ENCODE data around the gene PTPN6.

The PTPN6 gene

GRCh38 chr12:6937481-6938352 lies 13.4 kb upstream of the PTPN6 start:
- intact Hi-C loops (cut with DNase I): no loop called here
- DNase-seq: peak; percentile 88 to 98 (median 94)

- intact Hi-C loops (cut with DNase I): no loop called here
- no peak for DNase-seq
These were observed 12.6 kb upstream of the PTPN6 start for GRCh38 chr12:6938353-6939190.

GRCh38 chr12:6939191-6939540 lies 12.0 kb upstream of the PTPN6 start:
- no peak for DNase-seq
- intact Hi-C loops (cut with DNase I): no loop called here

GRCh38 chr12:6941267-6941666 lies 9.9 kb upstream of the PTPN6 start:
- no peak for DNase-seq
- intact Hi-C loops (cut with DNase I): no loop called here

DNA sequence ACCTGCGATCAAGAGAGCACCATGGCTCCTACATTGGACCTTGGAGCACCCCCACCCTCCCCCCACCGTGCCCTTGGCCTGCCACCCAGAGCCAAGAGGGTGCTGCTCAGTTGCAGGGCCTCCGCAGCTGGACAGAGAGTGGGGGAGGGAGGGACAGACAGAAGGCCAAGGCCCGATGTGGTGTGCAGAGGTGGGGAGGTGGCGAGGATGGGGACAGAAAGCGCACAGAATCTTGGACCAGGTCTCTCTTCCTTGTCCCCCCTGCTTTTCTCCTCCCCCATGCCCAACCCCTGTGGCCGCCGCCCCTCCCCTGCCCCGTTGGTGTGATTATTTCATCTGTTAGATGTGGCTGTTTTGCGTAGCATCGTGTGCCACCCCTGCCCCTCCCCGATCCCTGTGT lies 9.4 kb upstream of the PTPN6 start:
- intact Hi-C loops (cut with DNase I): no loop called here
- DNase-seq: no peak

DNA sequence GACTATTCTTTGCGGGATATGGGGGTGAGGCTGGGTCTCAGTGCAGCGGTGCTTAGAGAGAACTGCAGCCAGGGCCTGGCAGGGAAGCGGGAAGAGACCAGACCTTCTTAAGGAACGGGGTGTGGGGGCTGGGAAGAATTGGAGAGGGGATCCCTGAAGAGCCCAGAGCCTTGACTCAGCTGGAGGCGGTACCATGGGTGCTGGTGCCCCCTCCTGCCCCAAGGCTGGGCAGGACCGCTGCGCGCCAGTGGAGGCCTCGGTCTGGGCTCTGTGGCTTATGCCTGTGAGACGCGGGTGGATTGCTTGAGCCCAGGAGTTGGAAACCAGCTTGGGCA lies 8.9 kb upstream of the PTPN6 start:
- intact Hi-C loops (cut with DNase I): no loop called here
- no peak for DNase-seq

DNA sequence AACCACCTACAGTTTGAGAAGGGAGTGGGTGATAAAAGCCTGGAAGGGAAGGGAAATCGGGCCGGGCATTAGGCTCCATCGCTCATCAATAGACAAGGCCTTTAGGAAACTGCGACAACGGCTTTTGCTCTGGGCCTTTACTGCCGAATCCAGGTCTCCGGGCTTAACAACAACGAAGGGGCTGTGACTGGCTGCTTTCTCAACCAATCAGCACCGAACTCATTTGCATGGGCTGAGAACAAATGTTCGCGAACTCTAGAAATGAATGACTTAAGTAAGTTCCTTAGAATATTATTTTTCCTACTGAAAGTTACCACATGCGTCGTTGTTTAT lies 7.8 kb upstream of the PTPN6 start:
- DNase-seq: peak; percentile 72 to 98 (median 92)
- intact Hi-C loops (cut with DNase I): no loop called here

- DNase-seq: peak; percentile 48 to 86 (median 73)
- intact Hi-C loops (cut with DNase I): loop anchor here (2.0 kb wide), 1 partner anchor 27 kb away; the partner anchor contains the start of genes EMG1 and PHB2
These were observed 7.3 kb upstream of the PTPN6 start, which contains the start of the genes C12orf57 and RNU7-1 for GRCh38 chr12:6943722-6944380. Gene C12orf57, plus strand, starts transcription at chr12:6944022. Its CDS starts 100 bp downstream, at chr12:6944122. Gene RNU7-1, plus strand, starts transcription at chr12:6943816.

GRCh38 chr12:6944381-6945186 lies 6.6 kb upstream of the PTPN6 start:
- peak; percentile 88 to 98 (median 94) for DNase-seq
- intact Hi-C loops (cut with DNase I): loop anchor here (2.0 to 5.0 kb wide), 2 partner anchors 26 to 168 kb away; partner anchors contain the start of genes EMG1 and PHB2

- no peak for DNase-seq
- intact Hi-C loops (cut with DNase I): loop anchor here (2.0 to 5.0 kb wide), 2 partner anchors 25 to 167 kb away; partner anchors contain the start of genes EMG1 and PHB2
These were observed 5.5 kb upstream of the PTPN6 start for GRCh38 chr12:6945613-6946012.

GRCh38 chr12:6946033-6946919 lies 4.9 kb upstream of the PTPN6 start:
- intact Hi-C loops (cut with DNase I): loop anchor here (5.0 kb wide), 1 partner anchor 166 kb away; no protein-coding TSS in a partner anchor
- DNase-seq: no peak

DNA sequence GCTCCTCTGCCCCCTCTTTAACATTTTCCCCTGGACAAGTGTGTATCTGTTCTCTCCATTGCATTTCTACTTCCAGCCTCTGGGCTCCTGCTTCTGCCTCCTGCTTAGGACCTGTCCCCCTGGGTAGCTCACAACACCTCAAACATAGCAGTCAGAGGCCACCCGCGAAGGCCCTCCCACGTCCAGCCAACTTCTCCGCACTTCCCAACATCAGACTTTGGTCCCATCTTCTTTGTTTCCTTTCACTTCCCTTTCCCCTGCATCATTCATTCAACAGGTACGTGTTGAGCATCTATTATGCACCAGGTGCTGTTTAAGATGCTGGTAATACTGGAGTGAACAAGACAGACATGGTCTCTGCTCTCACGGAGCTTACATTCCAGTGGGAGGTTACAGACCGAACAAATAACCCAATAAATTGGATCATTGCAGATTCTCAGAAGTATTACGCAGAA lies 4.2 kb upstream of the PTPN6 start:
- DNase-seq: no peak
- intact Hi-C loops (cut with DNase I): loop anchor here (5.0 kb wide), 1 partner anchor 165 kb away; no protein-coding TSS in a partner anchor

GRCh38 chr12:6947615-6948014 lies 3.5 kb upstream of the PTPN6 start:
- no peak for DNase-seq
- intact Hi-C loops (cut with DNase I): loop anchor here (5.0 kb wide), 1 partner anchor 165 kb away; no protein-coding TSS in a partner anchor

GRCh38 chr12:6948873-6949594 lies 2.1 kb upstream of the PTPN6 start:
- intact Hi-C loops (cut with DNase I): loop anchor here (5.0 kb wide), 1 partner anchor 163 kb away; no protein-coding TSS in a partner anchor
- no peak for DNase-seq

- intact Hi-C loops (cut with DNase I): no loop called here
- DNase-seq: no peak
These were observed 755 bp upstream of the PTPN6 start for GRCh38 chr12:6950401-6950801.

GRCh38 chr12:6951551-6952120 lies 480 bp downstream of the PTPN6 start:
- DNase-seq: no peak
- intact Hi-C loops (cut with DNase I): no loop called here
